ENCODE data around the gene MYF5.
A peak's percentile ranks its signal among the peaks of the same experiment; 100 is the strongest.

GRCh38 chr12:80763874-80764273 is 47.2 kb downstream of the MYF5 start:
- TF ChIP-seq CTCF (conservative IDR thresholded peaks at IDR 0.05): peak; percentile 85
- TF ChIP-seq EZH2 (IDR thresholded peaks at IDR 0.05; ENCODE audit: low read depth): no peak
